Left cardiac atrium (tissue), 4 donors: ENCODE data around the gene ASCL2. TPM values are rescaled to one million over a fixed set of nuclear protein-coding genes. Genes with fewer than 3 reads are reported as not detected.
"Not testable (repeated sequence)": the region's sequence is repeated elsewhere in the genome, so short reads cannot be mapped to it uniquely, and the experiment has no call there.

Experiments
- ATAC-seq, 2 donors: fragments of 200-7000 bp; cut with Tn5 transposase; one replicate each; pipeline ENCODE4 v1.9.1; 2020; ENCODE audit warnings: mild to moderate bottlenecking in 2 of 2, moderate library complexity in 2 of 2
- DNase-seq: peaks from one replicate; pipeline ENCODE4 v3.0.0-alpha.2; 2020
- intact Hi-C, 2 donors: fragments of 100-400 bp; cut with DNase I; formaldehyde crosslinking; loops; one replicate each; pipeline versions ENCODE4 v1.14.1 to v1.15.1; 2022 to 2023
- total RNA-seq, 2 donors: library from RNA; stranded (reverse); fragmentation: NEBNext Ultra II Directional; extraction: Animal tissue kit (Norgen Biotek cat#: 25700); gene quantifications; one replicate each; pipeline ENCODE4 v1.2.1, GENCODE V29; 2021
- donor health status: DM: no; HTN: yes; CAD: no.
- donor health status: DM: no; HTN: yes; CAD: no; lungs with severe emphysema.
- donor health status: DM: yes; HTN: yes; CAD: no.
- donor health status: Dilated cardiomyopathy.

Gene ASCL2
- total RNA-seq, 2 donors from 2014 or later: 0.39 to 0.50 TPM

DNA sequence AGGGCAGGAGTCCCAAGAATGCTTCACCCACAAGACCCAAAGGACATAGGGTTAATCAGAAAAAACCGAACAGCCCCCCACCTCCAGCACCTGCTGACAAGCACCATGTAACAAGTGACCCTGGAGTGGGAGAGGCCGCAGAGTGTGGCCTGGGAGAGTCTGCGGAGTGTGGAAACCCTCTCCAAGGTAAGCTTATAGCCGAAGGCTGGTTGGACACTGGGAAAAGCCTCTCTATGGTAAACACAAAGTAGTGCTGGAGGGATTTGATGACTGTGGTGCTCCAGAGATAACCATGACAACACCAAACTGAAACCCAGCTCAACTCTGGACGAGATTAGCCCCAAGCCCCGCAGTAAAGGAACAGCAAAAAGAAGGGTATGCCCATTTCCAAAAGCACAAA lies 19.2 kb downstream of the ASCL2 start:
- ATAC-seq (no peak), DNase-seq (no peak)
- intact Hi-C loops: no loop called here

- DNase-seq (no peak), ATAC-seq (no peak)
- intact Hi-C loops: no loop called here
Measured at GRCh38 chr11:2250485-2250884, 19.9 kb downstream of the ASCL2 start.

- no peak for DNase-seq
- intact Hi-C loops: no loop called here
- no peak for ATAC-seq
Measured at GRCh38 chr11:2250041-2250440, 20.3 kb downstream of the ASCL2 start.

DNA sequence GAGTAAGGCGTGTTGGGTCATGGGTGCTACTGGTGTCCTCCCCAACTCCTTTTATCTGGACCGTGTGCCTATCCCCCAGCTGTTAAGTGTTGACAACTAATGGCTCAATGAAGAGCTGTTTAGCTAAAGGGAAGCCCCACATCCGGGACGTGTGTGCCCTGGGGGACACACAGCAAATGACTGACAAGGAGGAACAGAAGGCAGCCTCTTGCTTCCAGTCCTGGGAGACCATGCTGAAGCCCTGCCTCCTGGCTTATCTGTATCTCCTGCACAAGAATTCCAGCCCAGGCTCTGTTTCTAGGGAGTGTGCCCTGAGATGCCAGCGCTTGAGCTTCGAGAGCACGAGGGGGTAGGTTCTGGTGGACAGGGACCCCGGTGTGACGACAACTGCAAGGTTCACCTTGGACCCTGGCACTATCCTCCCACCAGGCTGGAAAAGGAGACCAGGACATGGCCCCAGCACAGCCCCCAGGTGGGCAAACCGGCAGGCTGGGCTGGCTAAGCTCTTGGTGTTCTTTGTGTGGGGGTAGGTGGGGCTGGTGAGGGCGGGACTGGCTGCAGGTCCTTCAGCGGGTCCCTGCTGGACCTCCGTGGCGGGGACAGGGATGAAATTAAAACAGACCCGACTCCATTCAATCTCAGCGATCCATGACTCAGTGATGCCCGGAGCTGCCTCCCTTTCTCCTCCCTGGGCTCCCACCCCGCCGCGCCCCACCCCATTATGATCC lies 21.0 kb downstream of the ASCL2 start:
- no peak for ATAC-seq
- no peak for DNase-seq
- intact Hi-C loops: no loop called here

GRCh38 chr11:2248762-2249161 lies 21.6 kb downstream of the ASCL2 start:
- ATAC-seq (no peak), DNase-seq (no peak)
- intact Hi-C loops: no loop called here

GRCh38 chr11:2248242-2248641 lies 22.1 kb downstream of the ASCL2 start:
- intact Hi-C loops: no loop called here
- no peak for ATAC-seq

GRCh38 chr11:2247496-2247895 lies 22.9 kb downstream of the ASCL2 start:
- intact Hi-C loops: no loop called here
- DNase-seq (no peak), ATAC-seq (no peak)

More at GRCh38 chr11:2248242-2248641, 22.1 kb downstream of the ASCL2 start:
- DNase-seq: no peak

DNA sequence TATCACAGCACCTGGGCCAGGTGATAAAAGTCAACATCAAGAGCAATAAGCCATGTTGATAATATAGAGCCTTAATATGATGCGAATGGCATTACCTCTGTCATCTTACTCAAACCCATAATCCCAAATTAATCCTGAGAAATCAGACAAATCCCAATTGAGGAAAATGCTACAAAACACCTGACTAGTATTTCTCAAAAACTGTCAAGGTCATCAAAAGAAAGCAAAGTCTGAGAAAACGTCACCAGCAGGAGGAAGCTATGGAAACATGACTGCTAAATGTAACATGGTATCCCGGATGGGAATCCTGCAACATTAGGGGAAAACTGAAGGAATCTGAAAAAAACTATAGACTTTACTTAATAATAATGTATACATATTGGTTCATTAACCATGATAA lies 29.6 kb downstream of the ASCL2 start:
- intact Hi-C loops: no loop called here
- DNase-seq (no peak), ATAC-seq (no peak)

DNA sequence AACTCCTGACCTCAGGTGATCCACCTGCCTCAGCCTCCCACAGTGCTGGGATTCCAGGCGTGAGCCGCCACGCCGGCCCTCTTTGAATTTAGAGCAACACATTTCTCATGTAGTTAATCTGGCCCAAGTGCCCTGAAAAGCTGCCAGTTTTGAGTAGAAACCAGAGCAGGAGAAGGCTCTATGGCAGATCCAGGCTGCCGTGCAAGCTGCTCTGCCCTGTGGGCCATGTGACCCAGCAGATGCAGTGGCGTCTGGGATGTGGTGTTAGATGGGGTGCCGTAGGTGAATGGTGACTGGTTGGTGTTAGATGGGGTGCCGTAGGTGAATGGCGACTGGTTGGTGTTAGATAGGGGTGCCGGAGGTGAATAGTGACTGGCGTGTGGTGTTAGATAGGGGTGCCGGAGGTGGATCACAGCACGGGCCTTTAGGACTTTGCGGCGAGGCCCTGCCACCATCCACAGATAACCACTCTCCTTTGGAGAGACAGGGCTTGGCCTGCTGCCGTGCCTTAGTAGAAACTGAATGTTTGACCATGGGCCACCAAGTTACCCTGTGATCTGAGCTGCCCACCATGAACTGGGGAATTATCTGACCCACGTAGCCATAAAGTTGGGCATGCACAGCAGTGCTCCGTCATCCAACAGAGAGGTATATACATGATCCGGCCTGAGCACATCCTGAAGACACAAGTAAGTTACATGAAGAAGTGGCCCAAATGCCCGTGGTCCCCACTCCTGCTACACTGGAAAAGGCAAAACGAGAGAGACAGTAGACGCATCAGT lies 32.7 kb downstream of the ASCL2 start:
- ATAC-seq: no peak
- intact Hi-C loops: no loop called here
- DNase-seq: no peak

- DNase-seq, ATAC-seq, intact Hi-C loops: not testable (repeated sequence)
Measured at GRCh38 chr11:2236381-2237134, 33.8 kb downstream of the ASCL2 start.

GRCh38 chr11:2235588-2236326 lies 34.6 kb downstream of the ASCL2 start:
- intact Hi-C loops: no loop called here
- ATAC-seq: no peak
- DNase-seq: no peak

GRCh38 chr11:2234963-2235362 lies 35.4 kb downstream of the ASCL2 start:
- DNase-seq (no peak), ATAC-seq (no peak)
- intact Hi-C loops: no loop called here

DNA sequence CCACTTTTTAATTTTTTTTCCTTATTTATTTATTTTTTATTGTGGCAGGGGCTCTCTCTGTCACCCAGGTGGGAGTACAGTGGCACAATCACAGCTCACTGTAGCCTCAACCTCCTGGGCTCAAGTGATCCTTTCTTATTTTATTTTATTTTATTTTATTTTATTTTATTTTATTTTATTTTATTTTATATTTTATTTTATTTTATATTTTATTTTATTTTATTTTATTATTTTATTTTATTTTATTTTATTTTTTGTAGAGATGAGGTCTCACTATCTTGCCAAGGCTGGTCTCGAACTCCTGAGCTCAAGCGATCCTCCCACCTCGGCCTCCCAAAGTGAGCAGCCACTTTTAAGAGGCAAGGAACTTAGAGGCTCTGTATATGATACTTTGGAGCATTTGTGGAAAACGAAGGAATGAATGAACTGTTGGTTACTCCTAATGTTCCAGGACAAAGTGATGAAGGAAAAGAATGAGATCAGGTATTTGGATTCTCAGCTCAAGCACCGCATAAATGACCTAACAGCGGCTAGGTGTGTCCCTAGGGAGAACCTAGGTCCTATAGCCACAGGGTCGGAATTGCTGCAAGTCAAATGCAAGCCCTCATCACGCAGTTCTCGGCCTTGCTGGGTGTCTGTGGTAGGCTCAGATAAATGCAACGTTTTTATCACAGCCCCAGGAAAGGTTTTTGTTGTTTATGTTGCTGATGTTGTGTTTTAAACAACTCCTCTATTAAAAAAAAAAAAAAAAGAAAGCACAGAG lies 36.5 kb downstream of the ASCL2 start:
- intact Hi-C loops: no loop called here
- ATAC-seq: no peak
- DNase-seq: no peak

- ATAC-seq: no peak
- DNase-seq: no peak
- intact Hi-C loops: no loop called here
Measured at GRCh38 chr11:2229713-2230297, 40.6 kb downstream of the ASCL2 start.

DNA sequence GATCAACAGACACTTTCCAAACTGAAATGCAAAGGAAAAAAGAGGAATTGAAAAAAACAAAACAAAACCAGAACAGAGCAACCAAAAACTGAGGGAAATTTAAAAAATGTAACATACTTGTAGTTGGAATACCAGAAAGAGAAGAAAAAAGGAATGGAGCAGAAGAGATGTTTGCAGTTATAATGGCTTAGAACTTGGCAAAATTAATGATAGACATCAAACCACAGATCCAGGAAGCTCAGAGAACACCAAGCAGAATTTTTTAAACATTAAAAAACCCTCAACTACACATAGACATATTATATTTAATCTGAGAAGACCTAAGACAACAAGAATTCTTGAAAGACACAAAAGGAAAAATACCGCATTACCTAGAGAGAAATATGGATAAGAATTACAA lies 46.1 kb downstream of the ASCL2 start:
- intact Hi-C loops: no loop called here
- ATAC-seq (no peak), DNase-seq (no peak)

DNA sequence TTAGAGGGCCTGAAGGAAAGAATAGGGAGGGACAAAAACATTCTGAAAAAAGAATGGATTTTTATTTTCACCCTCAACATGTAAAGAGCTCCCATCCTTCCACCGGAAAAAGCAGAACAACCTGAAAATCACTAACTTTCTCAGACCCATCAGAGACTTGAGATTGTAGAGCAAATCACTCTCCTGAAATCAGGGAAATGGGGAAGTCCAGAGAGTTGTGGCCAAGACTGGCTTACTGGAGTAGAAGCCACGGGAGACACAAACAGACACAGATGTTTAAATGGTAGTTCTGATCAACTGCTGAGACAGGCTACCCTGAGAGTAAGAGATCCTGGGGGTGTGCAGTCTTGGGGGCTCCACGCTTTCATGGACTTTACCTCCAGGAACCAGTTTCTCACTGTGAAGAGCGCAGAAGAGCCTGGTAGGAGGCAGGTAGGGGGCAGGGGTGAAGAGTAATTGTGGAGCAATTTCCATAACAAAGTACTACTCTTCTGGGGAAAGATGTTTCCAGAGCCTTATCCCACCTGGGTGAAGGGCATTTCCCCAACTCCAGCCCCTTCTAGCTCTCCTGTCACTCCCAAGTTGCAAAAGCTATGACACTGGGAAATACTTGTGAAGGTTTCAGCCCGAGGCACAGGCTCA lies 47.1 kb downstream of the ASCL2 start:
- intact Hi-C loops: no loop called here
- DNase-seq (no peak), ATAC-seq (no peak)

DNA sequence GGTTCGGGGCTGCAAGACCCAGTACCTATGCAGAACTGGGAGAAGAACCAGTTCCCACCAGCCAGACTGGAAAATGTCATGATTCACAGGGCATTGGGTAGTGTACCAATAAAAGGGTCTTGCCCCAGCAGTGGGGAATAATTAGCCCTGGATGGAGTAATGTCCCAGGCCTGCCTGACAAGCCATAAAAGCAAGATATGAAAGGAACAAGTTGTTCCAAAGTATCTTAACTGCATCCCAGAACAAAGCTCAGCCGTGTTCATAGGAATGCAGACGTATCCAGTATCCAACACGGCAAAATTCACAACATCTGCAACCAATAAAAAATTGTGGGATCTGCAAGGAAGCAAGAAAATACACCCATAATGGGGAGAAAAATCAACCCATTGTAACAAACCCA lies 47.9 kb downstream of the ASCL2 start:
- ATAC-seq (no peak), DNase-seq (no peak)
- intact Hi-C loops: no loop called here

GRCh38 chr11:2221591-2221990 lies 48.8 kb downstream of the ASCL2 start:
- no peak for ATAC-seq
- intact Hi-C loops: no loop called here
- DNase-seq: no peak
